Measurements from ENCODE around the gene PLCB3. TPM values are rescaled to one million over a fixed set of nuclear protein-coding genes. Genes with fewer than 3 reads are reported as not detected.

PLCB3 gene
- total RNA-seq, 1 donor from 2014 or later = 17.4 TPM

GRCh38 chr11:64288353-64288750 is 37.0 kb downstream of the PLCB3 start:
- DNase-seq = no peak

DNA sequence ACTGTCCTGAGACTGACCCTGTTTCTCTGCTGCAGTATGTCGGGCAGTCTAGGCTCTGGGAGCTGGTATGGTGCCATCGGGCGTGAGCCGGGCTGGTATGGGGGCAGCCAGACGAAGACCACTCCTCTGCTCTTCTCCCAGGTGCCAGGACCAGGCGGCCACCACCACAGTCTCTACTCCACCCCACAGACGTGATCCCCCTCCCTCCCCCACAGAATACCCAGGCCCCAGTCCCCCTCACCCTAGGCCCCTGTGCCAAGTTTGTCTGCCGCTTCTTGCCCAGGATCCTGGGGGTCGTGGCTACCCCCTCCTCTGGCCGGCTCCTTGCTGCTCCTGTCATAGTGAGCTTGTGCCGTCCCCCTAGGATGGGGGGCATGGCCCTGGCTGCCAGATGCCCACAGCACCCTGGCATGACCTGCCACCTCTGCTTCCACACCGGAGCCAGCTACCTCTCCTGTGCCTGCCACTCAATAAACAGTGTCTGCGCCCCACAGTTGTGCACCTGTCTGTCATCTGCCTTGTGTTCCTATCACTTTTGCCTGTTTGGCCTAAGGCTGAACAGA is 37.8 kb downstream of the PLCB3 start:
- DNase-seq = no peak

- no peak for DNase-seq
Measured at GRCh38 chr11:64290352-64291261, 39.3 kb downstream of the PLCB3 start.

GRCh38 chr11:64291262-64291751 is 40.0 kb downstream of the PLCB3 start, which contains the start of gene KCNK4:
TSS of gene KCNK4 (plus strand) at chr11:64291302. CDS start at chr11:64293019, 1,717 bp downstream.
- DNase-seq = no peak

GRCh38 chr11:64291752-64292459 is 40.6 kb downstream of the PLCB3 start:
- DNase-seq = no peak

DNA sequence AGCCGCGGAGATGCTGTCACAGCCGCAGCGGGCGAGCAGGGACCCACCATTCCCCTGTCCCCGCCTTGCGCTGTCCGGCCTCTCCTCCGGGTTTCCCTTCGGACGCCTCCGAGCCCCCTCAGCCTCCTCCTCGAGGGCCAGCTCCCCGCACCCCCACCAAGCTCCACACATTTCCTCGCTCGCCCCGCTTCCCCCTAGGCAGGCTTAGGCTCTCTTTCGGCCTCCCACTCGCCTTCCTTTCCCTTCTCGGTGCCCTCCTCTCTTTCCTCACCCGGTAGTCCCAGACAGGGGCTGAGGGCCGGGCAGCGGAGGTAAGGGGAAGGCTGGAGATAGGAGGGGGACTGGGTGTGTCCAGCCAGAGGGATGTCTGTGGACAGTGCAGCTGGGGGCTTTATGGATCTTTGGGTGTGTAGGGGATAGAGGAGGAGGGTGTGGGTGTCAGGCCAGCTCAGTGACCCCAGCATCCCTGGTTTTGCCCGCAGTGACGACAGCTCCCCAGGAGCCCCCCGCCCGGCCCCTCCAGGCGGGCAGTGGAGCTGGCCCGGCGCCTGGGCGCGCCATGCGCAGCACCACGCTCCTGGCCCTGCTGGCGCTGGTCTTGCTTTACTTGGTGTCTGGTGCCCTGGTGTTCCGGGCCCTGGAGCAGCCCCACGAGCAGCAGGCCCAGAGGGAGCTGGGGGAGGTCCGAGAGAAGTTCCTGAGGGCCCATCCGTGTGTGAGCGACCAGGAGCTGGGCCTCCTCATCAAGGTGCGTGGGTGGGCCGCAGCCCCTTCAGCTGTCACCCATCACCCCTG is 41.3 kb downstream of the PLCB3 start:
- DNase-seq = no peak

- no peak for DNase-seq
Measured at GRCh38 chr11:64294774-64295173, 43.4 kb downstream of the PLCB3 start.

DNA sequence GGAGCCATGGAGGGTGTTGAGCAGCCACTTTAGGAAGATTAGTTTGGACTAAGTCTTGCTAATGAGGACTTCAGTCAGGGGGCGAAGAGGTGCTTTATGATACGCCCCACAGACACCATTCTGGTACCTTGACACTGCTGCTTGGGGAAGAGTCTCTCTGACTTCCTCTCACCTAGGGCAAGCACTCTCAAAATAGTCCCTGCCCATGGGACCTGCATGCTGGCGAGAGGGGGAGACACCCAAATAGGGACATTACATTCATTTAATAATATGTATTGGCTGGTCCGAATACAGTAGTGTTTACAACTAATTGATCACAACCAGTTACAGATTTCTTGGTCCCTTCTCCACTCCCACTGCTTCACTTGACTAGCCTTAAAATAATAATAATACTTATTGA is 44.4 kb downstream of the PLCB3 start:
- DNase-seq = no peak

- peak; percentile 22 for DNase-seq
Measured at GRCh38 chr11:64296236-64296635, 44.9 kb downstream of the PLCB3 start.

DNA sequence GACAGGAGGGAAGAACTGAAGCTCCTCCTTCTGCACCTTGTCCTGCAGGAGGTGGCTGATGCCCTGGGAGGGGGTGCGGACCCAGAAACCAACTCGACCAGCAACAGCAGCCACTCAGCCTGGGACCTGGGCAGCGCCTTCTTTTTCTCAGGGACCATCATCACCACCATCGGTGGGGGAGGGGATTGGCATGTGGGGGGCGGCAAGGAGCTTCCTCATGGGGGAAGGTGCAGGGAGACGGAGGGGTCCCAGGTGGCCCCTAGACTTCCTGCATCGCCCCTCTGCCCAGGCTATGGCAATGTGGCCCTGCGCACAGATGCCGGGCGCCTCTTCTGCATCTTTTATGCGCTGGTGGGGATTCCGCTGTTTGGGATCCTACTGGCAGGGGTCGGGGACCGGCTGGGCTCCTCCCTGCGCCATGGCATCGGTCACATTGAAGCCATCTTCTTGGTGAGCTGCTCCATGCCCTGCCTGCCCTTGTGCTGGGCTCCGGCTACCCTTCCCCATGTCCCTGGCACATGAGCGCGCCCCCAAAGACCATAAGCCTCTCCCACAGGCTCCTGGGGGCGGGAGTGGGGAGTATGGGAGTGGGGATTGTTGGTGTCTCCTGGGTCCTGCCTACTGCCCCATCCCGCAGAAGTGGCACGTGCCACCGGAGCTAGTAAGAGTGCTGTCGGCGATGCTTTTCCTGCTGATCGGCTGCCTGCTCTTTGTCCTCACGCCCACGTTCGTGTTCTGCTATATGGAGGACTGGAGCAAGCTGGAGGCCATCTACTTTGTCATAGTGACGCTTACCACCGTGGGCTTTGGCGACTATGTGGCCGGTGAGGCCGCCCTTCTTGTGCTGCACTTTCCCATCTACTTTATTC is 45.7 kb downstream of the PLCB3 start:
- no peak for DNase-seq

DNA sequence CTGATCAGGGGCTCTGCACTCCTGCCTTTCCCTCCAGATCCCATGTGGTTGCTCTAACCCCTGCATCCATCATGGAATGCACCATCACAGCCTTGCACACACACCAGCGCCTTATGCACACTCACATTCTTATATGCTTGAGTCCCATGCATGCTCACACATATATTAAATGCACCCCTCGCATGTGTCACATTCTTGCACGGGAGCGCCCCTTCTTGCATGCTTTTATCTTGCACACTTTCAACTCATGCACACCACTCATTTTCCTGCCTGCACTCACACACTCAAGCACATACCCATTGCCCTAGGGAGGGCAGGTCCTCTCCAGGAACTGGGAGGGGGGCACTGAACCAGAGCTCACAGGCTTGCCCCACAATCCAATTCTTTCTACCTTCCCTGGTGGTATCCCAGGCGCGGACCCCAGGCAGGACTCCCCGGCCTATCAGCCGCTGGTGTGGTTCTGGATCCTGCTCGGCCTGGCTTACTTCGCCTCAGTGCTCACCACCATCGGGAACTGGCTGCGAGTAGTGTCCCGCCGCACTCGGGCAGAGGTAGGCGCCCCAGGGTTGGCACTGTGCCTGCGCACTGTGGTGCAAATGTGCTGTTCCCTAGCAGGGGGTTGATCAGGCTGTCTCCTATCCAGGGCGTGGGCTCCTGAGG is 46.5 kb downstream of the PLCB3 start:
- no peak for DNase-seq

DNA sequence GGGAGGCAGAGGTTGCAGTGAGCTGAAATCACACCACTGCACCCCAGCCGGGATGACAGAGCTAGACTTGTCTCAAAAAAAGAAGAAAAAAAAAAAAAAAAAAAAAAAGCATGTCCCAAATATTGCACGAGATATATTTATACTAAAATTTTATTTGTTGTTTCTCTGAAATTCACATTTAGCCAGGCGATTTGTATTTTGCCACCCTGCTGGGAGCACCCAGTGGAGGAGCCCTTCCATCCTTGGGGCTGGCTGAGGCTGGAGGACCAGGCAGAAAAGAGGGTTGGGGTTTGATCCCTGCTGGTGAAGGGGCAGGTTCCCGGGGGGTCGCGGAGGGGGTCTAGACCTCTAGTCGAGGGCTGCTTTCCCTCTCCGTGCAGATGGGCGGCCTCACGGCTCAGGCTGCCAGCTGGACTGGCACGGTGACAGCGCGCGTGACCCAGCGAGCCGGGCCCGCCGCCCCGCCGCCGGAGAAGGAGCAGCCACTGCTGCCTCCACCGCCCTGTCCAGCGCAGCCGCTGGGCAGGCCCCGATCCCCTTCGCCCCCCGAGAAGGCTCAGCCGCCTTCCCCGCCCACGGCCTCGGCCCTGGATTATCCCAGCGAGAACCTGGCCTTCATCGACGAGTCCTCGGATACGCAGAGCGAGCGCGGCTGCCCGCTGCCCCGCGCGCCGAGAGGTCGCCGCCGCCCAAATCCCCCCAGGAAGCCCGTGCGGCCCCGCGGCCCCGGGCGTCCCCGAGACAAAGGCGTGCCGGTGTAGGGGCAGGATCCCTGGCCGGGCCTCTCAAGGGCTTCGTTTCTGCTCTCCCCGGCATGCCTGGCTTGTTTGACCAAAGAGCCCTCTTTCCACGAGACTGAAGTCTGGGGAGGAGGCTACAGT is 47.9 kb downstream of the PLCB3 start:
- no peak for DNase-seq

DNA sequence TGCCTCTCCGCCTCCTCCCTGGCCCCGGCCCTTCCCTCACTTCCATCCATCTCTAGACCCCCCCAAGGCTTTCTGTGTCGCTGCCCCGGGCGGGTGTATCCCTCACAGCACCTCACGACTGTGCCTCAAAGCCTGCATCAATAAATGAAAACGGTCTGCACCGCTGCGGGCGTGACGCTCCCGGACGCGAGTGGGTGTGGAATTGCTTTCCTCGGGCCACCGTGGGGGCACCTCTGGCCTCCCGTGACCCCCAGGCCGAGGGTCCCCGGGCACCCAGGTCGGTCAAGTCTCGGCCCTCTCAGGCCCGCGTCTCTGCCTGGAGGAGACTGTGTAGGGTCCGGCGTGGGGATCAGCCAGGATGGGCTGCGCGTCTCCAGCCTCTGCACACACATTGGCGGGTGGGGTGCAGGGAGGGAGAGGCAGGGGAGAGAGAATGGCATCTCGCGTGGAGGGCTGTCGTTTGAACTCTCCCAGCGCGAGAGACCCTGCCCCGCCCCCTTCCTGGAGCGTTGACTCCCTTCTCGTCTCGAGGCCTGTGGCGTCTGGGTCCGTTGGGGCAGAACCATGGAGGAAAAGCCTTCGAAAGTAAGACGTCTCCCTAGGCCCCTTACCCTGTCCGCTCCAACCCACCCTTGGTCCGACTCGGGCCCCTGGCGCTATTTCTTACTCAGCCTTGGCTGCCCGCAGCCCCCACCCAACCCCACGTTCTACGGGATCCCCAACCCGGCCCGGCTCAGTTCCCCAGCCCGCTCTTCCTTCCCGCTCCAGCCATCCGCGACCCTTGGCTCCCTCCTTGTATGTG is 48.7 kb downstream of the PLCB3 start, which contains the start of gene CATSPERZ:
TSS of gene CATSPERZ (plus strand) at position 512 of the 802 bp plus-strand sequence. CDS start at position 565, 53 bp downstream.
- no peak for DNase-seq

DNA sequence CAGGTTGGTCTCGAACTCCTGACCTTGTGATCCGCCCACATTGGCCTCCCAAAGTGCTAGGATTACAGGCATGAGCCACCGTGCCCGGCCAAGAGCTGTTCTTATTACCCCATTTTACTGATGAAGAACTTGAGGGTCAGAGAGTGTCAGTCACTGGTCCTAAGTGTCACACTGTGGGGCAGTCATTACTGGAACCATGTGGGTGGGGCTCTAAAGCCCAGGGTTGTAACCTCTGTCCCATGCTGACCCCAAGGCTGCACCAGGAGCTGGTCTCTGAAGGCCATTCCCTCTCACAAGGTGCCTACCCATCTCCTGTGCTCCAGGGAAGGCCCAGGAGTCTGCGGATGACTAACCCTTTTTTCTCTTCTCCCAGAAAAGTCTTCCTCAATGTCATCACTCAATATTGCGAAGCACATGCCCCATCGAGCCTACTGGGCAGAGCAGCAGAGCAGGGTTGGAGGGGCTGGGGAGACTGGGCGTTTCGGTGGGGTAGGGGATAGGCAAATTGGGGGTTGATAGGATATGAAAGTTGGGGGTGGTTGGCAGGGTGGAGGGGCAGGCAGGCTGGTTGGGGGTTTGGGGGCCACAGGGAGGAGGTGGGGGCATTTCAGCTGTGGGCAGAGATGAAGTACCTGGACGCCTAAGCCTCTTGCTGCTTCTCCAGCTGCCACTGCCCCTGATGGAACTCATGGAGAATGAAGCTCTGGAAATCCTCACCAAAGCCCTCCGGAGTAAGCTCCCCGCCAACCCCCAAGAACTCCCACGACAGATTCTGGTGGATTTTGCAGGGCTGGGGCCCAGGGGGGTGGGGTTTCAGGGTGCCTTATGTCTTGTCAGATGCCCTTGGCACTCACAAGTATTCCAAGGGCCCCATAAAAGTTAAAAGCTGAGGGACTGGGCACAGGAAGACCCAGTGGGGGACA is 52.0 kb downstream of the PLCB3 start:
- DNase-seq = no peak

DNA sequence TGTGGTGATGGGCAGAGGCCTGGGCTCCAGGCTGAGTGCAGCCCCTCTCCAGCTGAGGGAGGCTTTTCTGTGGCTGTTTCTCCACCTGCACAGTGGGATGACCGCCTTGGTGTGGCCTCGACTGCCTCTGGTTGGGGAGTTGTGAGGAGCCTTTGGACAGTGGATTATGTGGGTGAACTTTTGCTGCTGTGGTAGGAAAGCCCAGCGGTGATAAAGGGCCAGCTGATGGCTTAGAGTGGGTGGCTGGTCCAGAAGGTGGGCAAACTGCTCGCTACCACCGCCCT is 52.6 kb downstream of the PLCB3 start:
- no peak for DNase-seq

GRCh38 chr11:64304316-64305072 is 53.2 kb downstream of the PLCB3 start:
- peak; percentile 75 for DNase-seq

Measured in skin of body (tissue), 2 donors.